CD4-positive, alpha-beta T cell treated with Interleukin-12 subunit alpha and Interleukin-12 subunit beta, for 1 hour (primary cell): Measurements from ENCODE around the gene MICOS13.

ENCODE experiments used
- DNase-seq: peaks from one replicate; pipeline ENCODE4 v3.0.0-alpha.2; 2020

The MICOS13 gene

DNA sequence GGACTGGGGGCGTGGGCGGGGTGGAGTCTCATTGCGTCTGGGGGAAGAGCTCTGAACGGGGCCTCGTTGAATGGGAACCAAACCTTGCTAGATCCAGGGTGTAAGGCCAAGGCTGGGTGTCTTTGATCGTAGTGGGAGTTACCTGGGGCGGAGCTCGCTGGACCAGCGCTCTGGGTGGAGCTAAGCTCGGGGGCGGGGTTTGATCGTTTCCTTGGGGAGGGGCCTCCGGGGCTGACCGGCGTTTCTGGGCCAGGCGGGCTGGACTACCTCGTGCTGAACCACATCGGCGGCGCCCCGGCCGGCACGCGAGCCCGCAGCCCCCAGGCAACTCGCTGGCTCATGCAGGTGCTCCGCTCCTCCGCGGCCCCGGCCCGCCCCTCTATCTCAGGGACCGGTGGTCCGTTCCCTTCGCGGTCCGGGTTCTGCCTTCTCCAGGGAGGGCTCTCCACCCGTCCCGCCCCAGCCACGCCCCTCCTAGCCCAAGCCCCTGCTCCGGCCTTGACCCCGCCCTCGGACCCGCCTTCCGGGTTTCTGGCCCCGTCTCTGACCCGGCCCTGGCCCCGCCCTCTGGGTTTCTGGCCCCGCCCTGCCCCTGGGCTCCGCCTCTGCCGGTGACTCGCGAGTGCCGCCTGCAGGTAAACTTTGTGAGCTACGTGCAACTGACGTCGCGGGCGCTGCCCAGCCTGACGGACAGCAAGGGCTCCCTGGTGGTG, 6.5 kb upstream of the MICOS13 start:
- peak; percentile 96 for DNase-seq

DNA sequence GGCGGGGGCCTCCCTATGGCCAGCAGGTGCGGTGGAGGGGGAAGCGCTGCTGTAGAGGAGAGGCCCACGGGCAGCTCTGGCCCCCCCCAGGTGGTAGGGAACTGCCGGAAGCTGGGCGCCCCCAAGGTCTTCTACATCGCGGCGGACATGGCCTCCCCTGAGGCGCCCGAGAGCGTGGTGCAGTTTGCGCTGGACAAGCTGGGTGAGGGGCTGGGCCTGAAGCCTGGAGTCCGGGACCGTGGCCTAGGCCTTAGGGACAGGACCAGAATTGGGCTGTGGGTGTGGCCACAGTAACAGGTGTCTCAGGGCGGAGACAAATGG, 6.0 kb upstream of the MICOS13 start:
- no peak for DNase-seq

DNA sequence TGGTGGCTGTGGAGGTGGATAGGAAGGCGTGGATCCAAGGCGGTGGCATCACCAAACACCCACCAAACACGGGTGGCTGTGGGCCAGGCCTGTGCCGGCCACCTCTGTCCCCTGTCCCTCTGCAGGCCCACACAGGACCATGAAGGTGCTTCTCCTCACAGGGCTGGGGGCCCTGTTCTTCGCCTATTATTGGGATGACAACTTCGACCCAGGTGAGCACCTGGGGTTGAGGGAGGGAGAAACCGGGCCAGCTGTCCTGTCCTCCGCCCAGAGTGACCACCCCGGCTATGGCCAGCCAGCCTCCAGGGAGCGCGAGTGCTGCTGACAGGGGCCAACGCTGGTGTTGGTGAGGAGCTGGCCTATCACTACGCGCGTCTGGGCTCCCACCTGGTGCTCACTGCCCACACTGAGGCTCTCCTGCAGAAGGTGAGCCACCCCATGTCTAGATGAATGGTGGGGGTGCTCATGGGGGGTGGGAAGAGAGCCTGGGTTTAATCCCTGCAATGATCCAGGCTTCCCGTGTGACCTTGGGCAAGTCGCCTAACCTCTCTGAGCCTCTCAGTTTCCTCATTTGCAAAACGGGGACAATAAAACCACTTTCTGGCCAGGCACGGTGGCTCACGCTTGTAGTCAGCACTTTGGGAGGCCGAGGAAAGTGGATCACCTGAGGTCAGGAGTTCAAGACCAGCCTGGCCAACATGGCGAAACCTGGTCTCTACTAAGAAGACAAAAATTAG, 4.5 kb upstream of the MICOS13 start:
- no peak for DNase-seq

DNA sequence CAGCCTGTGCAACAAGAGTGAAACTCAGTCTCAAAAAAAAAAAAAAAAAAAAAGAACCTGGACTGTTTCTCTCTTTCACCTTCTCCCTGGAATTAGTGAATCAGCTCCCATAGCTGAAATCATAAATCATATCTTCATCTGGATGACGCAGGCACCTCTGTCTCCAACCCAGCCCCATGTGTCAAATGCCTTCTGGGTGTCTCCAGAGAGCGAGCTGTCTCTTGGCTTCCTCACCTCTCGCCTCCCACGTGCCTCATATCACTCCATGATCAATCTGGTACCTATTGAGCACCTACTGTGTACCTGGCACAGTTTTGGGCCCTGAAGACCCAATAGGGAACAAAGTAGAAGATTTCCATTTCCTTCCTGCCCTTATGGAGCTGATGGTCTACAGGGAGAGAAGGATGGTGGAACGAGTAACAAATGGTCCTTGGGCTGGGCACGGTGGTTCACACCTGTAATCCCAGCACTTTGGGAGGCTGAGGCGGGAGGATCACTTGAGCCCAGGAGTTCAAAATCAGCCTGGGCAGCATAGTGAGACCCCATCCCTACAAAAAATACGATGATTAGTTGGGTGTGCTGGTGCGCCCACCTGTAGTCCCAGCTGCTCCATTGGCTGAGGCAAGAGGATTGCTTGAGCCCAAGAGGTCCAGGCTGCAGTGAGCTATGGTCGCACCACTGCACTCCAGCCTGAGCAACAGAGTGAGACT, 3.0 kb upstream of the MICOS13 start:
- no peak for DNase-seq

DNA sequence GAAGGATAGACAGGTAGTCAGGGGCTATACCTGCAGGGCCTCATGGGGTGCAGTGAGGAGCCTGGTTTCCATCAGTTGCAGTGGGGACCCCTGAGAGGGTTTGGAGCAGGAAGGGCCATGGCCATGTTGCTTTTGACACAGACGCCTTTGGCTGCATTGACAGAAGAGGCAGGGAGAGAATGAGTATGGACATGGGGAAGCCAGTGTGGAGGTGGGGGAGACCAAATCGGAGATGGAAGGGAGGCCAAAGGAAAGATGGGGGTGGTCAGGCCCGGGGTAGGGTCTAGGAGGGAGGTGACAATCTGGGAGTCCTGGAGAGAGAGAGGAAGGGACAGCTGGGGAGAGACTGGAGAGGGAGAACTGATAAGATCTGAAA, 1.8 kb upstream of the MICOS13 start:
- DNase-seq, result no peak

DNA sequence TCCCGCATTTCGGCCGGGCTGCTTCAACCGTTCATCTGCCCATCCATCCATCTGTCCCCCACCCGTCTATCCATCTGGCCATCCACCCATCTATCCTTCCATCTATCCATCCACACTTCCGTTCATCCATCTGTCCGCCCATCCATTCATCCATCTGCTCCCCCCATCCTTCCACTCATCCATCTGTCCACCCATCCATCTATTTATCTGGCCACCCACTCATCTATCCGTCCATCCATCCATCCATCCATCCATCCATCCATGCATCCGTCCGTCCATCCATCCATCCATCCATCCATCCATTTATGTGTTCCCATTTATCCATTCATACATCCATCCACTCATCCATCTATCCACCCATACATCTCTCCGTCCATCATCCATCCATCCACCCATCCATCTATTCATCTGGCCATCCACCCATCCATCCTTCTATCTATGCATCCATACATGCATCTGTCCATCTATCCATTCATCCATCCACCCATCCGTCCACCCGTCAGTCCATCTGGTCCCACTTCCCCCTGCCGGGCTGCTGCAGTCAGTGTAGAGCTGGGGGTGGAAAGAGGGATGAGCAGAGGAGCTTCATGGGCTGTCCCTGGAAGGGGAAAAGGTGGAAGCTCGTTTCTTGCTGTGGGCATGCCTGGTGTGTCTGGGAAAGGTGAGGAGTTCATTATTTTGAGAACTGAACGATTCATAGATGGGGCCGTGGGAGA, 1.2 kb upstream of the MICOS13 start:
- no peak for DNase-seq

DNA sequence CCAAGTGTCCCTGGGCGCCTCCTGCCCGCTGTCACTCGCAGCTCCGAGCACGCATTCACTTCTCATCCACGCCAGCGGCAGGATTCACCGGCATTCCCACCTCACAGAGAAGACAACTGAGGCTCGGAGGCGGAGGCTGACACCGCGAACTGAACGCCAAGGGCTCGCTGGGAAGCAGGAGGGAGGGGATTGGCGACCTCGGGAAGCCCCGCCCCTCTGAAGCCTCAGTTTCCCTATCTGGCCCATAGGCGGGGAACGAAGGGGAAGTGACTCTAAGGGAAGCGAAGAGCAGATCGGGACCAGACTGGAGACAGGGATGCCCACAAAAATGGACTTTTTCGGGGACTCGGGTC, 256 bp downstream of the MICOS13 start:
- DNase-seq, result no peak

DNA sequence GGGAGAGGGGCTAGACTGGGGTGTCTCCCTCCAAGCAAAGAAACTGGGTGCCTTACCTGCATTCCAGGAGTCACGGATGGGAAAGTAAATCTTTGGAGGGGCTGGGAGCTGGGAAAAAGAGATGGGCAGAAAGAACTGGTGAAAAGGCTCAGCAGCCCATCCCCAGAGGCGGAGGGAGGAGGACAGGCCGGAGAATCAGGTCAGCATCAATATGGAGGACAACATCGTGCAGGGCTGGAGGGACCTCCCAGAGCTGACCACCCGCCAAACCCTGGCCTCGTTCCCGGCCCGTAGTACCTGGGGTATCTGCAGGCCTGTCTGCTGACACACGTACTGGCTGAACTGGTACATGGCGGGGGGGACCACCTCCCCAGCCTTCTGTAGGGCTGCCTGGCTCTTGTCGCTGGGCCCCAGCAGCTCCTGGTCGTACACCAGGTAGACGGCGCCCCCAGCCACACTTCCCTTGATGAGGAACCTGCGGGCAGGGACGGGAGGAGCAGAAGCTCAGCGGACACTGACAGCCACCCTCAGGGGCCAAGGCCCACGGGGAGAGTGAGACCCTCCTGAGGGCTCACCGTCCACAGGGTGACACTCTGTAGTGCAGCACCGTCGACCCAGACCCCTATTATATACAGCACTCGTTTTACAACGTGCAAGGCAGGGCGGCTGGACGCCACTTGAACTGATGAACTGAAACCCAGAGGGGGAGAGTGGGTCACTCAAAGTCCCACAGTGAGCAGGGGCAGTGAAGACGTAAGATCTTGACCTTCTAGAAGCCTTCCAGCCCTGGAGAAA, 830 bp downstream of the MICOS13 start:
- DNase-seq, result no peak

DNA sequence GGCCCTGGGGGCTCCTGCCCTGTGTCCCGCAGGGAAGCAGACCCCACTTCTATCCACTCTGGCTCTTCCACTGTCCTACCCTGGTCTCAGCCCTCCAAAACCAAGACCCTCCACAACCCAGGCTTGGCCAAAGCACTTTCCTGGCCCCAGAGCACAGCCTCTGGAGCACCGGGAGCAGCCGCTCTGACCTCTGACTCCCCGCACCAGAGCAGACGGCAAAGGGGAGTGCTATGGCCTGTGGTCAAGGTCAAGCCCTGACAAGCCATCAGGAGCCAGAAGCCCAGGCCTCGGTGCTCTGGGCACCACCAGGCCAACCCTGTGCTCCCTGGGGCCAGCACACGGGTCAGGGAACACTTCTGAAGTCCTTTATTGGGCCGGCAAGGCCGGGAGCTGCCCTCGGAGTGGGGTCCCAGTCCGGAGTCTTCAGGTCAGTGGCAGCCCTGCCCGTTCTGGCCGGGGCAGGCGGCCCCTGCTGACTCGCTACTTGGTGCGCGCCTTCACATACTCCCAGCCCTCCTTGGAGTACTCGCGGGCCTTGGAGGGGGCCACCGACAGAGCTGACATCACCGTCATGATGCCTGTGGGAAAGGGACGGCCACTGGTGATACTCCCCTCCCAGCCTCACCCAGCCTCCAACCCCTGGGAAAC, 2.1 kb downstream of the MICOS13 start:
- DNase-seq, result no peak

DNA sequence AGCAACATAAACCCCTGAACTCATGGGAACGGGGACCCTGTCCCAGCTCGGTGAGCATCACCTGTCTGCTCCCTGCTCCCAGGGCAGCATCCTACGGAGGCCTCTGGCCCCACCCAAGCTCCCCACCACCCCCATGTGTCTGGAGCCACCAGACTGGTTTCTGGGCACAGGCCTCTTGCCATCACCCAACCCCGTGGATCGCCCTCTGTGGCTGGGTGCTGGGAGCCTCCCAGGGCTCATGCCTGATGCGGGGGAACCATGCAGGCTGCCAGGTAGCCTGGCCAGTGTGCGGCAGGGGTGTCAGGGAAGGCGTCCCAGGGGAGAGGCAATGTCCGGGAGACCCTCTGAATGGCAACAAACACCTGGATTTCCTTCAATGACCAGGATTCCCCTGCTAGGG, 2.7 kb downstream of the MICOS13 start:
- no peak for DNase-seq

DNA sequence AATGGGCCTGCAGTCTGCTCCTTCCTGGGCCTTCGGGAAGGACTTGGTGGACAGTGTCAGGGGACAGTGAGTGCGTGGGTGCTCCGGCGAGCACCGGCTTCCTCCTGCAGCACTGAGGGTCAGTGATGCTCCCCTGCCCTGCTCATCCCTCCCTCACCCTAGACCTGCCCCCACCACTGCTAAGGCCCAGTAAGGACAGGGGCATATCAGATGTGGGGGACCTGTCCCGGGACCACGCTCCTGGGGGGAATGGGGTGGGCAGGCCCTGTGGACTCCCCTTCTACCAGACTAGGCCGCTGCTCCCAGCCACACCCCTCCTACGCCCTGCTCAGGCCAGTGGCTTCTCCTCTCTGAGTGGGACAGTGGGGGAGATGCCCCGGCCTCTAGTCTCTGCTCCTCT, 3.2 kb downstream of the MICOS13 start:
- no peak for DNase-seq

DNA sequence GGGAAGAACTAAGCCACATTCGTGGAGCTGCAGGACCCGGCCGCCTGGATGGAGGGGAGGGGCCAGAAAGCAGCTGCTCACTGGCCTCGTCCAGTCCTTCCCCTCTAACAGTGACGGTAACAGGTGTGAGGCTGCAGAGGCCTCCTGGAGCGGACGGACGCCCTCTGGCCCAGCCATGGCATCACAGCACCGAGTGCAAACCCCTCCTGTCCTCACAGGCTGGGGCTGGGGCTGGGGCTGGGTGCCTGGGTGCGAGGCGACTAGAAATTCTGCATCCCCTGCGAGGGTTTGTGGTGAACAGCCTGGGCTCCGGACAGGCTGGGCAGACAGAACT, 3.6 kb downstream of the MICOS13 start:
- no peak for DNase-seq

DNA sequence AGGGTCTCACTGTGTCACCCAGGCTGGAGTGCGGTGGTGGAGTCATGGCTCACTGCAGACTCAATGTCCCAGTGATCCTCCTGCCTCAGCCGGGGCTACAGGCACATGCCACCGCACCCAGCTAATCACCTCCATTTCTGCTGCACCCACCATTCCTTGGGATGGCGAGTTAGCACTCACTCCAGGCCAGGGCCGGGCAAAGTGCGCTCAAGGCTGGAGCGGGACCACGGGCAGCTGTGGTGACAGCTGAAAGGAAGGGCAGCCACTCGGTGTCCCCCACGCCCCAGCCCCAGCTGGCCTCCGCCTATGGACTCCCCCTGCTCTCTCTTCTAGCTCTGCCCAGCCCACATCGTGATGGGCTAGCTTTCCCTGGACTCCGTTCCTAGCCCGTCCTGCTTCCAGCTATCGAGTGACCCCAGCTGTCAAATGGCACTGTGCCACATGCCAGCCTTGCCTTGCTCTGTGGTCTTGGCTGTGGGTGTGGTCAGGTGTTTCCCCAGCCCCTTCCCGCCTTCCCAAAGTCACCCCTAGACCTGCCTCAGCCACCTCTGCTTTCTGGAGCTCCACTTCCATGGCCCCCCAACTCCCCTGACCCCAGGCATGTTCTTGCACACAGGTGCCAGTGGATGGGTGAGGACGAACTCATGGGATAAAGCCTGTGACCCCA, 4.1 kb downstream of the MICOS13 start:
- DNase-seq, result no peak

DNA sequence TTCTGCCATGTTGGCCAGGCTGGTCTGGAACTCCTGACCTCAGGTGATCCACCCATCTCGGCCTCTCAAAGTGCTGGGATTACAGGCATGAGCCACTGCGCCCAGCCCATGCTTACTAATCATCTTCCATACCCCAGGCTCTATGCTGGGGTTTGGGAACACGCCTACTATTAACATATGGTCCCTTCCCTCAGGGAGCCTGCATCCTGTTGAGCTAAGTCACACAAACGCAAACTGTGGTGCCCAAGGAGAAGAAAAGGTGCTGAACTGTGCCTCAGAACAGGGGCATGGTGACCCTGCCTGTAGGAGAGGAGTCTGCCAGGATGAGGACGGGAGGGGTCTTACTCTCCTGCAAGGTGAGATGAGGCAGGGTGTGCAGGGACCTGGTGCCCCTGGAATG, 5.6 kb downstream of the MICOS13 start:
- DNase-seq, result no peak

DNA sequence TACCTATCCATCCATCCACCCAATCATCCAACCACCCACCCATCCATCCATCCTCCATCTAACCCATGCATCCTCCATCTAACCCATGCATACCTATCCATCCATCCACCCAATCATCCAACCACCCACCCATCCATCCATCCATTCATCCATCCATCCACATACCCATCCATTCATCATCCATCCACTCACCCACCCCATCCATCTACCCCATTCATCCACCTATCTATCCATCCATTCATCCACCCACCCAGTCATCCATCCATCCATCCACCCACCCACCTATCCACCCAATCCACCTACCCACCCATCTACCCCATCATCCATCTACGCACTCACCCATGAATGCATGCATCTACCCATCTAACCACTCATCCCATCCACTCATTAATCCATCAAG, 6.6 kb downstream of the MICOS13 start:
- DNase-seq, result no peak

DNA sequence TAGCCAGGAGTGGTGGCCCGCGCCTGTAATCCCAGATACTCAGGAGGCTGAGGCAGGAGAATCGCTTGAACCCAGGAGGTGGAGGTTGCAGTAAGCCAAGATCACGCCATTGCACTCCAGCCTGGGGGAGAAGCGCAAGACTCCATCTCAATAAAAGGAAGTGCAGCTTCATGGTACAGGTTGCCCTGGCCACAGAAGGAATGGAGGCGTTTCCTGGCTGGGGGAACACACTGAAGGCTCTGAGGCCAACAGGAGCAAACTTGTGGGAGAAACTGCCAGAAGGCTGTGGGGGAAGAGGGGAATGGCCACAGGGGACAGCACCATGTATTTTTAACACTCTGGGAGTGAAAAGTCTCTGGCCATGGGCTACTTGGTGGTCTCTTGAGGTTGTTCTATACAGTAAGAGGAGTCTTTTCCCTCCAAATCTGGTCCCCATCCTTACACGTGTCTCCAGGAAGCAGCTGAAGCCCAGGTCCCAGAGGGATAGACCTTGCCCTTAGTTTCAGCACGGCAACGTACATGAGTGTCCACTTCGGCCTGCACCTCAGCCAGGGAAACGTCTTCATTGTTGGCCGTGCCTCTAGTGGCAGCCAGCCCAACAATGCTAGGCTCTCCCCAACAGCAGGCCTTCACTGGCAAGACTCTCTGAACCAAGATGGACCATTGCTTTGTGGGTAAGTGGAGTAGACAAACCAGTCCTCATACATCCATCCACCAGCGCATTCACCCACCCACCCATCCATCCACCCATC, 7.4 kb downstream of the MICOS13 start:
- DNase-seq, result no peak

DNA sequence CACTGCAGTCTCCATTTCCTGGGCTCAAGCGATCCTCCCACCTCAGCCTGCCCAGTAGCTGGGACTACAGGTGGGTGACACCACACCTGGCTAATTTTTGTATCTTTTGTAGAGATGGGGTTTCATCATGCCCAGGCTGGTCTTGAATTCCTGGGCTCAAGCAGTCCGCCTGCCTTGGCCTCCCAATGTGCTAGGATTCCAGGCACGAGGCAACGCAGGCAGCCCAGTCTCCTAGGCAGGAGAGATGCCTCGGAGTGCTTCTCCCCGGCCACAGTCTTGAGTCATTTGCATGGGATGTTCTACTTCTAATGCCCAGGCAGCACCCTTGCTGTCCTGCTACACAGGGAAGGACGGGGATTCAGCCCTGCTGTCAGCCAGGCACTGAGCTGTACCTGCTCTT, 8.7 kb downstream of the MICOS13 start:
- no peak for DNase-seq

DNA sequence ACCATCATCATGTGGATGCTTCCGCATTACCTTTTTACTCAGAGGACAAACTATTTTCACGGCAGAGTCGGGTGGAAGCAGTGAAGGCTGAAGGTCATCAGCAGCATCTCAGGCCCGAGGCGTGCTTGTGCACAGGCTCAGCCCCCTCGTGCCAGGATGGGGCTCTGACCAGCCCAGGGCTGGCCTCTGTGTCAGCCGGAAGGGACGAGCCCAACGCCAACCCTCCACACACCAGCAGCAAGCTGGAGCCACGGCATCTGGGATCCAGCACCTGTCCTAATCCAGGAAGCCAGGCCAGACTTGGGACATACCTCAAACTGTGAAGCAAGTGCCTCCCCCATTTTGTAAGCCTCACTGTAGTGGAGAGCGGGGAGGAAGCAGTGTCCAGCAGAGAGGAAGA, 11.1 kb downstream of the MICOS13 start:
- DNase-seq, result no peak

DNA sequence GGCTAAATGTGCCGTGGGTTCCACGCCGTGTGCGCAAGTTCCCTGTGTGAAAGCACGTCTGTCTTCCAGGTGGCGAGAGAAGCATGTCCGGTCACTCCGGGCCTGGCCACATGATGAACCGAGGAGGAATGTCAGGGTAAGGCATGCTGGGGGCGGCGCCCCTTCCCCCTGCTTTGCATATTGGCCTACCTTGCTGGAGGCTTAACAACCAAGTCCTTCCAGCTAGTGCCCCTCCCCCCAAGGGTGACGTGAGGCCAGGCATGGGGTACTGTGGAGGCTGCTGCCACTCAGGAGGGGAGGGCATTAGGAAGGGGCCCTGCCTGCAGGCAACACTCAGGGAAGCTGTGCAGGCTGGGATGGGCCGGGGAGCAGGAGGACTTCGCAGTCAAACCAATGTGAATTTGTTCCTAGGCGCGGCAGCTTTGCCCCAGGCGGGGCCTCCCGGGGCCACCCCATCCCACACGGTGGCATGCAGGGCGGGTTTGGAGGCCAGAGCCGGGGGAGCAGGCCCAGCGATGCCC, 12.5 kb downstream of the MICOS13 start:
- DNase-seq, result no peak

DNA sequence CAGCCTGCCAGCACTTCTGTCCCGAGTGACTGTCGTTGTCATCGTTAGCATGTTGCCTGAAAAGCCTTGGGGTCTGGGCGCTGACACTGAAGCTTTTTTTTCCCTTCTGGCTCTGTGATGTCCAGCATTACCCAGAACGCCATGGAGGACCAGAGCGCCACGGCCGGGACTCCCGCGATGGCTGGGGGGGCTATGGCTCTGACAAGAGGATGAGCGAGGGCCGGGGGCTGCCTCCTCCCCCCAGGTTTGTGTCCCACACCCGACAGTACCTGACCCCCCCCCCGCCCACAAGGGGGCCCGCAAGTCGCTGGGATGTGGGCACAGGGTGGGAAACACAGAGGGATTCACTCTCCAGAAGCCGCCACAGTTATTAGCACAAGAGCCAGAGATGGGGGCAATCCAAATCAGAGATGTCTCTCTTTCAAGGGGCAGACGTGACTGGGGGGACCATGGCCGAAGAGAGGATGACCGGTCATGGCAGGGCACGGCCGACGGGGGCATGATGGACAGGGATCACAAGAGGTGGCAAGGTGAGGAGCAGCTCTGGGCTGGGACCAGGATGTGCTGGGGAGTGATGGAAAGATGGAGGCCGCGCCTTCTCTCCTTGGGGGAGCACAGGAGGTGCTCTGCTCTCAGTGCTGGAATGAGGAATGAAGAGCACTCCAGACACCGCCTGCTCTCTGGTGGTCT, 13.2 kb downstream of the MICOS13 start:
- DNase-seq, result no peak
